WI38 (cell line): ENCODE data around the gene NRCAM.

Experiments
- H3K4me3 ChIP-seq: 2 replicates; pipeline ENCODE4 v1.5.1; 2011; ENCODE audit warnings: low read depth, mild to moderate bottlenecking, control low read depth, low read length
- TF ChIP-seq, protein P1 (sequence below): IDR thresholded peaks from 2 replicates; pipeline ENCODE4 v1.5.1; 2012; ENCODE audit warnings: low read depth, mild to moderate bottlenecking, control low read depth, low read length

NRCAM gene

DNA sequence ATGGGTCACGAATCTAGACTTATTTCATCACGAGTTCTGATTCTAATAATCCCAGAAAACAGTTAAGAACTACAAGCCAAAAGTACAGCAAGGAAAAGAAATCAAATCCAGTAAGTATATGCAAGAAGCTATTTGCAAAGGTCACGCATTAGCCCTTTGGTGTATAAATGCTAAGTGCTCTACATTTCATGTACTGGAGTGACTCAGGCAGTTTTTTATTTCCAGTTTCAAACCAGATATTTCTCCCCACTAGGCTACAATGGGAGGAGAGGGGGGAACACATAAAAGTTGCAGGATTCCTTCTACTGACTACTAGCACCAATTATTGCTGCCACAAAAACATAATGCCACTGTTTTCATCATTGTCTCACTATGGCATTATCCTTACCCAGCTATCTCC, 148.0 kb downstream of the NRCAM start:
- TF ChIP-seq, protein P1, sequence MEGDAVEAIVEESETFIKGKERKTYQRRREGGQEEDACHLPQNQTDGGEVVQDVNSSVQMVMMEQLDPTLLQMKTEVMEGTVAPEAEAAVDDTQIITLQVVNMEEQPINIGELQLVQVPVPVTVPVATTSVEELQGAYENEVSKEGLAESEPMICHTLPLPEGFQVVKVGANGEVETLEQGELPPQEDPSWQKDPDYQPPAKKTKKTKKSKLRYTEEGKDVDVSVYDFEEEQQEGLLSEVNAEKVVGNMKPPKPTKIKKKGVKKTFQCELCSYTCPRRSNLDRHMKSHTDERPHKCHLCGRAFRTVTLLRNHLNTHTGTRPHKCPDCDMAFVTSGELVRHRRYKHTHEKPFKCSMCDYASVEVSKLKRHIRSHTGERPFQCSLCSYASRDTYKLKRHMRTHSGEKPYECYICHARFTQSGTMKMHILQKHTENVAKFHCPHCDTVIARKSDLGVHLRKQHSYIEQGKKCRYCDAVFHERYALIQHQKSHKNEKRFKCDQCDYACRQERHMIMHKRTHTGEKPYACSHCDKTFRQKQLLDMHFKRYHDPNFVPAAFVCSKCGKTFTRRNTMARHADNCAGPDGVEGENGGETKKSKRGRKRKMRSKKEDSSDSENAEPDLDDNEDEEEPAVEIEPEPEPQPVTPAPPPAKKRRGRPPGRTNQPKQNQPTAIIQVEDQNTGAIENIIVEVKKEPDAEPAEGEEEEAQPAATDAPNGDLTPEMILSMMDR, result no peak
- H3K4me3 ChIP-seq, result no peak overlapping the region

DNA sequence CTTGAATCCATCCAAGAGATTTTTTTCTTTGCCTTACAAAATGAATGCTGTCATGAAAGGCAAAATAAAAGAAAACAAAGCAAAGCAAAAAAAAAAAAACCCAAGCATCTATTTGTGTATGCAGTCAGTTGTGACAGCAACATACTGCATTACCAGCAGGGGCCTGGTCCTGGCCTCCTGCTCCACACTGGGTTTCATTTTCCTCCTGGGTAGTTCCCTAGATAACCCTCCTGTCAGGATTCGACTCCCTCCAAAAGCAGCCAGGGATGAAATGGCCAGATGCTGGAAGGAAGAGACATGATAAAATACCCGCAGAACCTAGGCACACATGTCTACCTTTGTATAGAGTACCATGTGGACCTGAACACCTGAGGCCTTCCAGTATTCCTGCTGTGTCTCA, 148.6 kb downstream of the NRCAM start:
- TF ChIP-seq, protein P1, result no peak
- H3K4me3 ChIP-seq, result no peak overlapping the region

DNA sequence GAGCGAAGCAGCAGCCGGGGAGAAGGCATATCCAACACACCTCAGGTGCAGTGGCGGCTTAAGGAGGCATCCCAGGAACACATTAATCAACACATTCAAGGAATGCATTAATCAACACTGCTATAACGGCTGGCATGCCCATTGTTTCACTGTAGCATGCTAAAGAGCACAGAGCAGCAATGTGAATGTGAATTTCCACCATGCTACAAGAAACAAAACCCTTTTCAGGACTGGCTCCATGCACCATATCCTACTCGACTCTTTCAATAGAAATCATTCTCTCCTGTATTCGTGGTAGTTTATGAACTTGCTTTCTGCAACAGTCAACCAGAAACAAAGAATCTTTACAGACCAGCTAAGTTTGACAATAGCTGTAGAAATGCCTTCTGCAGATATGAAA, 149.0 kb downstream of the NRCAM start:
- TF ChIP-seq, protein P1, result no peak
- no peak overlapping the region for H3K4me3 ChIP-seq

DNA sequence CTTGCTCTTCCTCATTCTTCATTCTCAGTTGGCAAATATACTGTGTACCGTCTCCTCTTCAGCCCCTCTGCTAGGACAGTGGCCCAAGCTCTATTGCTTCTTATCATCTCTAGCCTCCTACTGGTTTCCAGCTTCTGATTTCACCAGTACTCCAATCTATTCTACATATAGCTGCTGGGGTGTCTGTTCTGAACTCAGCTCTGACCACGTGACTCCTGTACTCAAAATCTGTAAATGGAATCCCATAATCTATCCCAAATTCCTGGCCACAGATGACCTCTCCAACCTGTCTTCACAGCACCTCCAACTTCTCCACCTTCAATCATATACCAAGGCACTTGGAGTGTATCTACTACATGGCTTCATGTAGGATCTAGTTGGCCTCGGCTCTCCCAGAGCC, 152.9 kb downstream of the NRCAM start:
- TF ChIP-seq, protein P1, result no peak
- H3K4me3 ChIP-seq, result no peak overlapping the region

DNA sequence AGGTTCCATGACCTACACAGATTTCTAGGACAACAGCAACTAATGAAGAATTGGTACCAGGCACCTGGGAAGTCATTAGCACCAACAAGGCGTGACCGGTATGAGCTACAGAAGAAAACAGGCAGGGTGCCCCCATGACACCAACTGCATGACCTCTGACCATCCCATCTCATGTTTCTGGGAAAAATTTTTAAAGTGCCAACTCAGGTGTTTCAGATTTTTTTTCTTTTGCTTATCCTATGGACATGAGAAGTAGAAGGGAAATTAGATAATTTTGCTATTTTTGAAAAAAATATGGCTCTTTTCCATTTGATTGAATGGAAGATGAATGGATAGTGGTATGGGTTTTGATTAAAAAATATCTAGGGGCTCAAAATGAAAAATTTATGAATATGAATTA, 154.8 kb downstream of the NRCAM start:
- TF ChIP-seq, protein P1, result no peak
- no peak overlapping the region for H3K4me3 ChIP-seq

DNA sequence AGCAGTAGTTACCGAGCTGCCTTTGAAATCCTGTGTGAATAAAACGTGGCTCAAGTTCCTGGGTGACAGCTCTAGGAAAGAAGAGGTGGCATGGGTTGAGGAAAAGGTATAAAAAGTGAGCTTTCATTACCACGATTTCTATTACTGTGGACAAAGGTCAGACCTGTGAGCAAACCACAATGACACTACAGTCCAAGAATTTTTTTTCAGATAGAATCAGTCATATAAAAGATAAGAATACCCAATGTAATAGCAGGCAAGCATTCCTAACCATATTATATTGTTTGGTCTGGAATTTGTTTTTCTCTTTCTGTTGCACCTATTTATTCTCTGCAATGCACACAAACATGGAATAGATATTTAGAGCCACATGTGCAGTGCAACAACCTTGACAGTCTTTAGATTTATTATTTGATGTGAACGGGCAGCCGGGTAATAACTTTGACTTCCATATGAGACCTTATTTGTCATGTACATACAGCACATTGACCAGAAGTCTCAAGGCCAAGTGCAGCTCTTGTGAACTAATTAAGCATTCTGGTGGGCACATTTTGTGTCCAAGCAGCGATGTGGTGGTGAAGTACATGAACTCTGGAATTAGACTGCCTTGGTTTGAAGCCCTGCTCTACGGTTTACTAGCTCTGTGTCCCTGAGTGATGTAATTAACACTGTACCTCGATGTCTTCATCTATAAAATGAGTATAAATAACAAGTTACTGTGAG, 156.8 kb downstream of the NRCAM start:
- TF ChIP-seq, protein P1, result no peak

DNA sequence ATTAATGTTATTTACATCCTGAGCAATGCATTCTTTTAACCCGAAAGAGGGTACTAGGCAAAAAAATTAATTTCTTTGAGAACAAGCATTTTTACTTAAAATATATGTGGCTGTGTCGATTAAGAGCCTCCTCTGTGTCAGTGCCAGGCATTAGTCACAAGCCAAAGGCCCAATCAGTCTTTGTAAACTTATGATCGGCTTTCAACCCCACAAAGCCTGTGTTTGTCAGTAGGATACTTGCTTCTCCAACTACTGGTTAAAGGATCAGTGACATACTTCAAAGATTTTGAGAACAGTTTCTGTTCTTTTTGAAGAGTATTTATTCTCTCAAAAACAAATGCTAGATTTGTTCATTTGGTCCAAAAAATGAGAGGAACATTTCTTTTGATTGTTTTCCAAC, 159.3 kb downstream of the NRCAM start:
- TF ChIP-seq, protein P1, result no peak
- no peak overlapping the region for H3K4me3 ChIP-seq

More for the DNA sequence above, 156.8 kb downstream of the NRCAM start:
- H3K4me3 ChIP-seq, result no peak overlapping the region
